HEK293 (cell line): Measurements from ENCODE around the gene KBTBD3.

ENCODE experiments used
- CTCF ChIA-PET: fragments of 350-600 bp; formaldehyde crosslinking; extraction: SDS; loops from one replicate; lab custom pipeline; 2021; ENCODE audit warnings: antibody characterized with exemption; lab: Yijun Ruan, JAX
- POLR2A ChIA-PET: fragments of 300-600 bp; formaldehyde crosslinking; extraction: SDS; loops from one replicate; lab custom pipeline; 2020; ENCODE audit warnings: antibody characterized with exemption, inconsistent platforms; lab: Yijun Ruan, JAX
- H3K27ac ChIP-seq: fragments of 200-500 bp; sonication (Bioruptor generic); 2 replicates; pipeline ENCODE4 v1.5.1; 2014; ENCODE audit warnings: low read depth, low read length, control low read depth, inconsistent platforms; ENCODE audit errors: extremely low read depth
- H3K36me3 ChIP-seq, 2 experiments: fragments of 200-500 bp in 1 of 2; sonication (Bioruptor generic) in 1 of 2; 1 replicate in 1 of 2; 2 replicates in 1 of 2; pipeline ENCODE4 v1.5.1; 2014 to 2017; ENCODE audit warnings: inconsistent platforms in 2 of 2, low read length in 2 of 2; ENCODE audit not compliant: control insufficient read depth in 2 of 2, insufficient read depth in 1 of 2
- H3K4me1 ChIP-seq: fragments of 200-500 bp; sonication (Bioruptor generic); 2 replicates; pipeline ENCODE4 v1.5.1; 2014; ENCODE audit warnings: mild to moderate bottlenecking, low read length, inconsistent platforms; ENCODE audit not compliant: control insufficient read depth, insufficient read depth
- H3K4me3 ChIP-seq: 2 replicates; pipeline ENCODE4 v1.5.1; 2011; ENCODE audit warnings: low read depth, mild to moderate bottlenecking, control low read depth, low read length, moderate library complexity
- H3K9me3 ChIP-seq: fragments of 200-500 bp; sonication (Bioruptor generic); 2 replicates; pipeline ENCODE4 v1.5.1; 2014; ENCODE audit warnings: low read depth, low read length, inconsistent platforms; ENCODE audit not compliant: control insufficient read depth, insufficient read depth
- BCL11A ChIP-seq: fragments of 450-650 bp; formaldehyde crosslinking; IDR thresholded peaks from 2 replicates; pipeline ENCODE4 v1.5.1; 2016; ENCODE audit warnings: low read depth, missing biosample characterization, missing genetic modification characterization
- FEZF1 ChIP-seq: fragments of 450-650 bp; formaldehyde crosslinking; IDR thresholded peaks from 2 replicates; pipeline ENCODE4 v1.5.1; 2016; ENCODE audit warnings: missing biosample characterization, missing genetic modification characterization
- GLIS1 ChIP-seq: fragments of 450-650 bp; formaldehyde crosslinking; IDR thresholded peaks from 2 replicates; pipeline ENCODE4 v1.5.1; 2016; ENCODE audit warnings: missing biosample characterization, missing genetic modification characterization
- HOXA7 ChIP-seq: sonication (generic); formaldehyde crosslinking; IDR thresholded peaks from 2 replicates; pipeline ENCODE4 v1.8.1; 2022; ENCODE audit warnings: missing genetic modification reagents, borderline replicate concordance
- IKZF3 ChIP-seq: fragments of 450-650 bp; IDR thresholded peaks from 2 replicates; pipeline ENCODE4 v1.5.0; 2018; ENCODE audit warnings: missing biosample characterization, mild to moderate bottlenecking, missing genetic modification characterization, moderate library complexity
- SCRT1 ChIP-seq: fragments of 450-650 bp; formaldehyde crosslinking; IDR thresholded peaks from 2 replicates; pipeline ENCODE4 v1.5.1; 2016; ENCODE audit warnings: missing biosample characterization, missing genetic modification characterization, borderline replicate concordance
- TRIM28 ChIP-seq: IDR thresholded peaks from 2 replicates; pipeline ENCODE4 v1.6.1; 2011; ENCODE audit warnings: low read length, control low read depth, borderline replicate concordance
- ZBTB1 ChIP-seq: fragments of 450-650 bp; formaldehyde crosslinking; IDR thresholded peaks from 2 replicates; pipeline ENCODE4 v1.5.1; 2016; ENCODE audit warnings: missing biosample characterization, missing genetic modification characterization
- ZBTB7A ChIP-seq: fragments of 450-650 bp; formaldehyde crosslinking; IDR thresholded peaks from 2 replicates; pipeline ENCODE4 v1.5.1; 2016; ENCODE audit warnings: low read depth, missing biosample characterization, missing genetic modification characterization
- ZFHX2 ChIP-seq: fragments of 450-650 bp; formaldehyde crosslinking; conservative IDR thresholded peaks from 2 replicates; pipeline ENCODE4 v1.5.1; 2016; ENCODE audit warnings: missing biosample characterization, missing genetic modification characterization
- ZFP37 ChIP-seq: fragments of 450-650 bp; formaldehyde crosslinking; IDR thresholded peaks from 2 replicates; pipeline ENCODE4 v1.5.1; 2016; ENCODE audit warnings: missing biosample characterization, missing genetic modification characterization
- ZNF121 ChIP-seq: fragments of 450-650 bp; formaldehyde crosslinking; IDR thresholded peaks from 2 replicates; pipeline ENCODE4 v1.5.1; 2016; ENCODE audit warnings: missing biosample characterization, missing genetic modification characterization
- ZNF146 ChIP-seq: fragments of 450-650 bp; formaldehyde crosslinking; IDR thresholded peaks from 2 replicates; pipeline ENCODE4 v1.5.1; 2016; ENCODE audit warnings: missing biosample characterization, missing genetic modification characterization
- ZNF155 ChIP-seq: fragments of 450-650 bp; formaldehyde crosslinking; IDR thresholded peaks from 2 replicates; pipeline ENCODE4 v1.5.1; 2016; ENCODE audit warnings: missing biosample characterization, missing genetic modification characterization
- ZNF214 ChIP-seq: fragments of 450-650 bp; formaldehyde crosslinking; IDR thresholded peaks from 2 replicates; pipeline ENCODE4 v1.5.1; 2017; ENCODE audit warnings: missing biosample characterization, mild to moderate bottlenecking, missing genetic modification characterization, borderline replicate concordance
- ZNF341 ChIP-seq: fragments of 450-650 bp; formaldehyde crosslinking; IDR thresholded peaks from 2 replicates; pipeline ENCODE4; 2016; ENCODE audit warnings: low read depth, missing biosample characterization, missing genetic modification characterization
- ZNF48 ChIP-seq: fragments of 450-650 bp; formaldehyde crosslinking; IDR thresholded peaks from 2 replicates; pipeline ENCODE4 v1.5.1; 2016; ENCODE audit warnings: missing biosample characterization, missing genetic modification characterization
- ZNF529 ChIP-seq: fragments of 450-650 bp; formaldehyde crosslinking; IDR thresholded peaks from 2 replicates; pipeline ENCODE4 v1.5.1; 2017; ENCODE audit warnings: missing genetic modification characterization, missing biosample characterization; ENCODE audit not compliant: insufficient replicate concordance
- ZNF530 ChIP-seq: fragments of 450-650 bp; formaldehyde crosslinking; IDR thresholded peaks from 2 replicates; pipeline ENCODE4 v1.5.1; 2016; ENCODE audit warnings: low read depth, missing biosample characterization, missing genetic modification characterization
- ZNF658 ChIP-seq: fragments of 450-650 bp; formaldehyde crosslinking; IDR thresholded peaks from 2 replicates; pipeline ENCODE4; 2016; ENCODE audit warnings: missing biosample characterization, missing genetic modification characterization
- ZNF660 ChIP-seq: fragments of 450-650 bp; IDR thresholded peaks from 2 replicates; pipeline ENCODE4 v1.5.1; 2018; ENCODE audit warnings: missing biosample characterization, mild to moderate bottlenecking, missing genetic modification characterization
- TF ChIP-seq, protein P1 (sequence below): fragments of 450-650 bp; formaldehyde crosslinking; IDR thresholded peaks from 2 replicates; pipeline ENCODE4 v1.5.1; 2016; ENCODE audit warnings: missing biosample characterization, missing genetic modification characterization
- TF ChIP-seq, protein P2 (sequence below): fragments of 450-650 bp; formaldehyde crosslinking; IDR thresholded peaks from 2 replicates; pipeline ENCODE4 v1.5.0; 2017; ENCODE audit warnings: missing biosample characterization, missing genetic modification characterization, borderline replicate concordance
- TF ChIP-seq, protein P3 (sequence below): fragments of 450-650 bp; formaldehyde crosslinking; conservative IDR thresholded peaks from 2 replicates; pipeline ENCODE4 v1.5.1; 2016; ENCODE audit warnings: low read depth, missing biosample characterization, missing genetic modification characterization
- TF ChIP-seq, protein P4 (sequence below): fragments of 450-650 bp; formaldehyde crosslinking; IDR thresholded peaks from 2 replicates; pipeline ENCODE4 v1.5.1; 2016; ENCODE audit warnings: missing biosample characterization, missing genetic modification characterization

The KBTBD3 gene

DNA sequence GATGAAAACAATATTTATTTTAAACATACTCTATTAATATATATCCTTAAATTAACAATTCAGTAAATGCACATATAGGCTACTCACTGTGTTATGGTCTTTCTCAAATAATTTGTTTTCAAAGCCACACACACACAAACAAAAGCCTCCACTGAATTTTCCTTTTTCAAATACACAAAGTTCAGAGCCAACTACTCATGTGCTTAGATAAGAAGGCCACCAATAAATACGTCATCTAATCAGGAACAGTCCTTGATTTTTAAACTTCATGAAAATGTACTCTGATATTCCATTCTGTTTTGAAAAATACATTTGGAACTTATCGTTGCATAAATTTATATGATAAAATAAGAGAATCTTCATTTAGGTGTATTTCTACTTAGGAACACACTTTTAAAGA lies 26.0 kb downstream of the KBTBD3 start (continued):
- TF ChIP-seq, protein P1, sequence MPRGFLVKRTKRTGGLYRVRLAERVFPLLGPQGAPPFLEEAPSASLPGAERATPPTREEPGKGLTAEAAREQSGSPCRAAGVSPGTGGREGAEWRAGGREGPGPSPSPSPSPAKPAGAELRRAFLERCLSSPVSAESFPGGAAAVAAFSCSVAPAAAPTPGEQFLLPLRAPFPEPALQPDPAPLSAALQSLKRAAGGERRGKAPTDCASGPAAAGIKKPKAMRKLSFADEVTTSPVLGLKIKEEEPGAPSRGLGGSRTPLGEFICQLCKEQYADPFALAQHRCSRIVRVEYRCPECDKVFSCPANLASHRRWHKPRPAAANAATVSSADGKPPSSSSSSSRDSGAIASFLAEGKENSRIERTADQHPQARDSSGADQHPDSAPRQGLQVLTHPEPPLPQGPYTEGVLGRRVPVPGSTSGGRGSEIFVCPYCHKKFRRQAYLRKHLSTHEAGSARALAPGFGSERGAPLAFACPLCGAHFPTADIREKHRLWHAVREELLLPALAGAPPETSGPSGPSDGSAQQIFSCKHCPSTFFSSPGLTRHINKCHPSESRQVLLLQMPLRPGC (tag by site-specific recombination), result no peak
- TF ChIP-seq SCRT1 (tag by site-specific recombination), result no peak
- no peak for TF ChIP-seq GLIS1
- no peak for TF ChIP-seq ZBTB7A (tag by site-specific recombination)
- TF ChIP-seq, protein P2, sequence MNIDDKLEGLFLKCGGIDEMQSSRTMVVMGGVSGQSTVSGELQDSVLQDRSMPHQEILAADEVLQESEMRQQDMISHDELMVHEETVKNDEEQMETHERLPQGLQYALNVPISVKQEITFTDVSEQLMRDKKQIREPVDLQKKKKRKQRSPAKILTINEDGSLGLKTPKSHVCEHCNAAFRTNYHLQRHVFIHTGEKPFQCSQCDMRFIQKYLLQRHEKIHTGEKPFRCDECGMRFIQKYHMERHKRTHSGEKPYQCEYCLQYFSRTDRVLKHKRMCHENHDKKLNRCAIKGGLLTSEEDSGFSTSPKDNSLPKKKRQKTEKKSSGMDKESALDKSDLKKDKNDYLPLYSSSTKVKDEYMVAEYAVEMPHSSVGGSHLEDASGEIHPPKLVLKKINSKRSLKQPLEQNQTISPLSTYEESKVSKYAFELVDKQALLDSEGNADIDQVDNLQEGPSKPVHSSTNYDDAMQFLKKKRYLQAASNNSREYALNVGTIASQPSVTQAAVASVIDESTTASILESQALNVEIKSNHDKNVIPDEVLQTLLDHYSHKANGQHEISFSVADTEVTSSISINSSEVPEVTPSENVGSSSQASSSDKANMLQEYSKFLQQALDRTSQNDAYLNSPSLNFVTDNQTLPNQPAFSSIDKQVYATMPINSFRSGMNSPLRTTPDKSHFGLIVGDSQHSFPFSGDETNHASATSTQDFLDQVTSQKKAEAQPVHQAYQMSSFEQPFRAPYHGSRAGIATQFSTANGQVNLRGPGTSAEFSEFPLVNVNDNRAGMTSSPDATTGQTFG, result no peak
- no peak for TF ChIP-seq ZNF48
- TF ChIP-seq ZNF155, result no peak
- no peak for TF ChIP-seq ZNF658 (tag by site-specific recombination)
- TF ChIP-seq ZNF214 (tag by site-specific recombination), result no peak
- no peak for TF ChIP-seq IKZF3
- TF ChIP-seq ZNF529, result no peak

- no peaks in the 10 kb centered on the region for H3K36me3 ChIP-seq
- no peaks in the 10 kb centered on the region for H3K9me3 ChIP-seq
- ChIA-PET CTCF (no interaction called here), POLR2A (no interaction called here)
- H3K4me1 ChIP-seq, result no peaks in the 10 kb centered on the region
- no peak overlapping the region for H3K27ac ChIP-seq
- no peak for TF ChIP-seq BCL11A (tag by site-specific recombination)
- no peak for TF ChIP-seq FEZF1 (tag by site-specific recombination)
- TF ChIP-seq ZFP37 (tag by site-specific recombination), result no peak
- no peak for TF ChIP-seq ZFHX2 (tag by site-specific recombination)
- TF ChIP-seq ZNF530, result no peak
- no peak for TF ChIP-seq ZNF660 (tag by site-specific recombination)
- TF ChIP-seq HOXA7, result no peak
- TF ChIP-seq ZNF121 (tag by site-specific recombination), result no peak
- H3K4me3 ChIP-seq, result no peak overlapping the region
Observed at GRCh38 chr11:106049727-106050476, 27.2 kb downstream of the KBTBD3 start.

- H3K9me3 ChIP-seq, result no peaks in the 10 kb centered on the region
- no peaks in the 10 kb centered on the region for H3K36me3 ChIP-seq
- CTCF ChIA-PET, result no interaction called here
- POLR2A ChIA-PET, result no interaction called here
- H3K4me1 ChIP-seq, result no peaks in the 10 kb centered on the region
- H3K4me3 ChIP-seq, result no peak overlapping the region
- H3K27ac ChIP-seq, result no peak overlapping the region
- TF ChIP-seq TRIM28 (no peak), ZNF341 (tag by site-specific recombination) (no peak), ZNF146 (no peak), ZBTB1 (tag by site-specific recombination) (no peak)
- TF ChIP-seq, protein P3, sequence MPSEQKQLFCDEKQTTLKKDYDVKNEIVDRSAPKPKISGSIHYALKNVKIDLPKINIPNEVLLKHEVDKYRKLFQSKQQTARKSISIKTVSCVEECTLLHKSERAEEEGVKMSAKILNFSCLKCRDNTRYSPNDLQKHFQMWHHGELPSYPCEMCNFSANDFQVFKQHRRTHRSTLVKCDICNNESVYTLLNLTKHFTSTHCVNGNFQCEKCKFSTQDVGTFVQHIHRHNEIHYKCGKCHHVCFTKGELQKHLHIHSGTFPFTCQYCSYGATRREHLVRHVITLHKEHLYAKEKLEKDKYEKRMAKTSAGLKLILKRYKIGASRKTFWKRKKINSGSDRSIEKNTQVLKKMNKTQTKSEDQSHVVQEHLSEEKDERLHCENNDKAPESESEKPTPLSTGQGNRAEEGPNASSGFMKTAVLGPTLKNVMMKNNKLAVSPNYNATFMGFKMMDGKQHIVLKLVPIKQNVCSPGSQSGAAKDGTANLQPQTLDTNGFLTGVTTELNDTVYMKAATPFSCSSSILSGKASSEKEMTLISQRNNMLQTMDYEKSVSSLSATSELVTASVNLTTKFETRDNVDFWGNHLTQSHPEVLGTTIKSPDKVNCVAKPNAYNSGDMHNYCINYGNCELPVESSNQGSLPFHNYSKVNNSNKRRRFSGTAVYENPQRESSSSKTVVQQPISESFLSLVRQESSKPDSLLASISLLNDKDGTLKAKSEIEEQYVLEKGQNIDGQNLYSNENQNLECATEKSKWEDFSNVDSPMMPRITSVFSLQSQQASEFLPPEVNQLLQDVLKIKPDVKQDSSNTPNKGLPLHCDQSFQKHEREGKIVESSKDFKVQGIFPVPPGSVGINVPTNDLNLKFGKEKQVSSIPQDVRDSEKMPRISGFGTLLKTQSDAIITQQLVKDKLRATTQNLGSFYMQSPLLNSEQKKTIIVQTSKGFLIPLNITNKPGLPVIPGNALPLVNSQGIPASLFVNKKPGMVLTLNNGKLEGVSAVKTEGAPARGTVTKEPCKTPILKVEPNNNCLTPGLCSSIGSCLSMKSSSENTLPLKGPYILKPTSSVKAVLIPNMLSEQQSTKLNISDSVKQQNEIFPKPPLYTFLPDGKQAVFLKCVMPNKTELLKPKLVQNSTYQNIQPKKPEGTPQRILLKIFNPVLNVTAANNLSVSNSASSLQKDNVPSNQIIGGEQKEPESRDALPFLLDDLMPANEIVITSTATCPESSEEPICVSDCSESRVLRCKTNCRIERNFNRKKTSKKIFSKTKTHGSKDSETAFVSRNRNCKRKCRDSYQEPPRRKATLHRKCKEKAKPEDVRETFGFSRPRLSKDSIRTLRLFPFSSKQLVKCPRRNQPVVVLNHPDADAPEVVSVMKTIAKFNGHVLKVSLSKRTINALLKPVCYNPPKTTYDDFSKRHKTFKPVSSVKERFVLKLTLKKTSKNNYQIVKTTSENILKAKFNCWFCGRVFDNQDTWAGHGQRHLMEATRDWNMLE (tag by site-specific recombination), result no peak
- TF ChIP-seq, protein P4, sequence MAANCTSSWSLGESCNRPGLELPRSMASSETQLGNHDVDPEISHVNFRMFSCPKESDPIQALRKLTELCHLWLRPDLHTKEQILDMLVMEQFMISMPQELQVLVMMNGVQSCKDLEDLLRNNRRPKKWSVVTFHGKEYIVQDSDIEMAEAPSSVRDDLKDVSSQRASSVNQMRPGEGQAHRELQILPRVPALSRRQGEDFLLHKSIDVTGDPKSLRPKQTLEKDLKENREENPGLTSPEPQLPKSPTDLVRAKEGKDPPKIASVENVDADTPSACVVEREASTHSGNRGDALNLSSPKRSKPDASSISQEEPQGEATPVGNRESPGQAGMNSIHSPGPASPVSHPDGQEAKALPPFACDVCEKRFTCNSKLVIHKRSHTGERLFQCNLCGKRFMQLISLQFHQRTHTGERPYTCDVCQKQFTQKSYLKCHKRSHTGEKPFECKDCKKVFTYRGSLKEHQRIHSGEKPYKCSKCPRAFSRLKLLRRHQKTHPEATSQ (tag by site-specific recombination), result no peak
Observed at GRCh38 chr11:106047631-106048030, 29.5 kb downstream of the KBTBD3 start.
